Cardiac fibroblast (primary cell): ENCODE measurements around the gene BICD2.

Source experiments
- DNase-seq, 2 donors: peaks; one replicate each; pipeline versions ENCODE4 v3.0.0 to v3.0.0-alpha.2; 2010; ENCODE audit warnings: low read depth in 2 of 2
- H3K4me3 ChIP-seq, 2 donors: replicated peaks in 1 of 2; 1 replicate in 1 of 2; 2 replicates in 1 of 2; pipeline ENCODE4 v1.5.1; 2011; ENCODE audit warnings: low read depth in 2 of 2, low read length in 2 of 2, mild to moderate bottlenecking in 2 of 2, moderate library complexity in 1 of 2
- CTCF ChIP-seq: IDR thresholded peaks from one replicate; pipeline ENCODE4 v1.5.1; 2011; ENCODE audit warnings: low read depth, mild to moderate bottlenecking, low read length, inconsistent platforms

The BICD2 gene

GRCh38 chr9:92739346-92739970, 25.2 kb downstream of the BICD2 start:
- TF ChIP-seq CTCF, result no peak
- DNase-seq, result no peak
- no peak overlapping the region for H3K4me3 ChIP-seq

GRCh38 chr9:92738661-92739081, 26.0 kb downstream of the BICD2 start:
- peak in 1 of 2 donors; percentile 35 for DNase-seq
- H3K4me3 ChIP-seq, result no peak overlapping the region
- no peak for TF ChIP-seq CTCF

GRCh38 chr9:92737611-92738299, 26.9 kb downstream of the BICD2 start:
- no peak for DNase-seq
- TF ChIP-seq CTCF, result no peak
- no peak overlapping the region for H3K4me3 ChIP-seq

GRCh38 chr9:92737216-92737606, 27.4 kb downstream of the BICD2 start:
- DNase-seq, result peak; percentile 36 to 44
- H3K4me3 ChIP-seq, result no peak overlapping the region
- TF ChIP-seq CTCF, result no peak

- TF ChIP-seq CTCF, result no peak
- no peak for DNase-seq
- H3K4me3 ChIP-seq, result no peak overlapping the region
Observed at GRCh38 chr9:92736563-92737215, 27.9 kb downstream of the BICD2 start.

- TF ChIP-seq CTCF, result no peak
- no peak overlapping the region for H3K4me3 ChIP-seq
- DNase-seq, result no peak
Observed at GRCh38 chr9:92735636-92736562, 28.7 kb downstream of the BICD2 start.
